ENCODE measurements around the gene POLG.

POLG gene

GRCh38 chr15:89362203-89363101 is 27.8 kb upstream of the POLG start (continued):
- TF ChIP-seq ZNF518A (tag by site-specific recombination; conservative IDR thresholded peaks at IDR 0.05; ENCODE audit: low read depth) (no peak), FEZF1 (tag by site-specific recombination; IDR thresholded peaks at IDR 0.05) (no peak), ZNF184 (tag by site-specific recombination; IDR thresholded peaks at IDR 0.05) (no peak), ZNF121 (tag by site-specific recombination; IDR thresholded peaks at IDR 0.05) (no peak), ZNF16 (tag by site-specific recombination; IDR thresholded peaks at IDR 0.05; ENCODE audit: low read depth) (no peak), ZNF610 (tag by site-specific recombination; IDR thresholded peaks at IDR 0.05; ENCODE audit: borderline replicate concordance) (no peak), SCRT1 (tag by site-specific recombination; IDR thresholded peaks at IDR 0.05; ENCODE audit: borderline replicate concordance) (no peak), ZNF548 (tag by site-specific recombination; IDR thresholded peaks at IDR 0.05) (no peak), ZNF433 (tag by site-specific recombination; IDR thresholded peaks at IDR 0.05; ENCODE audit: low read depth) (no peak), MEIS1 (CRISPR knock-in tag; IDR thresholded peaks at IDR 0.05; ENCODE audit: borderline replicate concordance) (no peak), SP2 (tag by site-specific recombination; IDR thresholded peaks at IDR 0.05) (peak; percentile 36), ZNF629 (tag by site-specific recombination; IDR thresholded peaks at IDR 0.05) (peak; percentile 92), OSR2 (tag by site-specific recombination; IDR thresholded peaks at IDR 0.05) (no peak), ZNF529 (tag by site-specific recombination; IDR thresholded peaks at IDR 0.05; ENCODE audit: insufficient replicate concordance) (no peak), ZNF280D (tag by site-specific recombination; IDR thresholded peaks at IDR 0.05) (no peak), ZNF501 (tag by site-specific recombination; IDR thresholded peaks at IDR 0.05) (no peak), ZNF138 (tag by site-specific recombination; IDR thresholded peaks at IDR 0.05; ENCODE audit: borderline replicate concordance) (no peak), BCL11A (tag by site-specific recombination; IDR thresholded peaks at IDR 0.05; ENCODE audit: low read depth) (no peak), ZNF140 (tag by site-specific recombination; IDR thresholded peaks at IDR 0.05) (no peak), ZNF626 (tag by site-specific recombination; IDR thresholded peaks at IDR 0.05) (no peak), ZNF830 (tag by site-specific recombination; IDR thresholded peaks at IDR 0.05; ENCODE audit: low read depth) (no peak), ZNF514 (tag by site-specific recombination; IDR thresholded peaks at IDR 0.05) (no peak), ZNF473 (tag by site-specific recombination; IDR thresholded peaks at IDR 0.05) (no peak), ZNF558 (tag by site-specific recombination; IDR thresholded peaks at IDR 0.05) (no peak), YY1 (tag by site-specific recombination; IDR thresholded peaks at IDR 0.05) (0 out of 2 replicates have a peak, but pooled peaks have one; percentile 26), ZNF792 (tag by site-specific recombination; IDR thresholded peaks at IDR 0.05) (no peak), ZNF223 (tag by site-specific recombination; IDR thresholded peaks at IDR 0.05) (no peak), ZNF18 (tag by site-specific recombination; IDR thresholded peaks at IDR 0.05) (no peak), ZNF404 (tag by site-specific recombination; IDR thresholded peaks at IDR 0.05) (no peak), PRDM6 (tag by site-specific recombination; IDR thresholded peaks at IDR 0.05) (no peak)
